GM12873 (cell line): Measurements from ENCODE around the gene SMARCAL1.
A peak's percentile ranks its signal among the peaks of the same experiment; 100 is the strongest.

ENCODE experiments used
- TF ChIP-seq, protein P1 (sequence below): IDR thresholded peaks from 2 replicates; pipeline ENCODE4 v1.5.1; 2012; ENCODE audit warnings: low read depth, mild to moderate bottlenecking, moderate library complexity, low read length, control low read depth; ENCODE audit not compliant: insufficient read depth; ENCODE audit errors: missing control alignments

The SMARCAL1 gene

DNA sequence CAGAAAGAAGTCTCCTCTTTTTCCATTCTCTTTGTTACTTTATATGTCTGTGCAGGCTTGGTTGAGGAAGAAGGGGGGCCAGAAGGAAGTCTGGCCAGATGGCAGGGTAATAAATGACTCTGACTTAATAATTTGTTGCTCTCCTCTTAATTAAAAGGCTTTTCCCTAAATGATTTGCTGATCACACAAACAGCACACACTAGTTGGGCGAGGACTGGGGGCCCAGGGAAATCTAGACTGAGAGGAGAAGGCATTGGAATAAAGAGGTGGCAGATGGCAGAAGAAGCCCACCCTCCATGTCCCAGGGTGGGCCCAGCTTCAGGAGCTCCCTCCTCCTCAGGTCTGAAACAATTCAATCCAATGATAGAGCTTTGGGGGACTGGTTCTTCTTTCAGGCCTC is 12.7 kb upstream of the SMARCAL1 start:
- TF ChIP-seq, protein P1, sequence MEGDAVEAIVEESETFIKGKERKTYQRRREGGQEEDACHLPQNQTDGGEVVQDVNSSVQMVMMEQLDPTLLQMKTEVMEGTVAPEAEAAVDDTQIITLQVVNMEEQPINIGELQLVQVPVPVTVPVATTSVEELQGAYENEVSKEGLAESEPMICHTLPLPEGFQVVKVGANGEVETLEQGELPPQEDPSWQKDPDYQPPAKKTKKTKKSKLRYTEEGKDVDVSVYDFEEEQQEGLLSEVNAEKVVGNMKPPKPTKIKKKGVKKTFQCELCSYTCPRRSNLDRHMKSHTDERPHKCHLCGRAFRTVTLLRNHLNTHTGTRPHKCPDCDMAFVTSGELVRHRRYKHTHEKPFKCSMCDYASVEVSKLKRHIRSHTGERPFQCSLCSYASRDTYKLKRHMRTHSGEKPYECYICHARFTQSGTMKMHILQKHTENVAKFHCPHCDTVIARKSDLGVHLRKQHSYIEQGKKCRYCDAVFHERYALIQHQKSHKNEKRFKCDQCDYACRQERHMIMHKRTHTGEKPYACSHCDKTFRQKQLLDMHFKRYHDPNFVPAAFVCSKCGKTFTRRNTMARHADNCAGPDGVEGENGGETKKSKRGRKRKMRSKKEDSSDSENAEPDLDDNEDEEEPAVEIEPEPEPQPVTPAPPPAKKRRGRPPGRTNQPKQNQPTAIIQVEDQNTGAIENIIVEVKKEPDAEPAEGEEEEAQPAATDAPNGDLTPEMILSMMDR: no peak

DNA sequence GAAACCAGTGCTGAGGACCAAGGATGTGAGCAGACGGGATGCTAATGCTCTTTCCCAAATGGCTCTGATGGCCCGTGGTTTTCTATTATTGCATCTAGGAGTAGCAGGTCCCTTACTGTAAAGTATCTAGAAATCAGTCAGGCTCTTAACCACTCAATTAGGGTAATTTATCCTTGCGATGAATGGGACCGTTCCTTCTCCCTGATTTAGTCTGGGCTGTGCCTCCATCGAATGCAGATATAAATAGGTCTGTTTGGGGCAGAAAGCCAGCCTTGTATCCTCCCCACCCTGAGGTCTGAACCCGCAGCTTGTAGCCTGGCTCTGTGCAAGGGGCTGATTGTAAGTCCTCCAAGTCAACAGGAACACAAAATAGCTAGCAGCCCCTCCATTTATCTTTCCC is 9.5 kb upstream of the SMARCAL1 start:
- TF ChIP-seq, protein P1: no peak

DNA sequence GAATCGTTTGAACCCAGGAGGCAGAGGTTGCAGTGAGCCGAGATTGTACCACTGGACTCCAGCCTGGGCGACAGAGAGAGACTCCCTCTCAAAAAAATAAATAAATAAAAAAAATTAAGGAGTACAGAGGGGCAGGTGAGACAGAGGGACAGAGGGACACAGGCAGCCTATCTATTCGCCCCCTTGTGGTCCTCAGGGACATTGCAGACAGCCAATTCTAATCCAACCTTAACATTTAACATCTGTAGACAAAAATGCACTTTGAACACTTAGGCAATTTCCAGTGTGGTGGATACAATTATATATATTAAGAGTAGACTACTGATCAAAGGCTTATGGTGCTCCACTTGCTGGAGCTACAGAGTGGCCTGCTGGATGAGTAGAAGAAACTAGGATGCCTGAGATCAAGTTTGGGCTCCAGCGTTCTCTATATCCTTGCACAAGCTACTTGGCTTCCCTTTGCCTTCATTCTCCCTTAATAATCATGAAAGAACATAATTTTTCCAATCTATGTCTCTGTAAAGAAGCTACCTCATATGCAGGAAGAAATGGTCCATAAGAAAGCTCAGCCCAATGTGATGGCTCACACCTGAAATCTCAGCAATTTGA is 8.2 kb upstream of the SMARCAL1 start:
- TF ChIP-seq, protein P1: peak; percentile 87

DNA sequence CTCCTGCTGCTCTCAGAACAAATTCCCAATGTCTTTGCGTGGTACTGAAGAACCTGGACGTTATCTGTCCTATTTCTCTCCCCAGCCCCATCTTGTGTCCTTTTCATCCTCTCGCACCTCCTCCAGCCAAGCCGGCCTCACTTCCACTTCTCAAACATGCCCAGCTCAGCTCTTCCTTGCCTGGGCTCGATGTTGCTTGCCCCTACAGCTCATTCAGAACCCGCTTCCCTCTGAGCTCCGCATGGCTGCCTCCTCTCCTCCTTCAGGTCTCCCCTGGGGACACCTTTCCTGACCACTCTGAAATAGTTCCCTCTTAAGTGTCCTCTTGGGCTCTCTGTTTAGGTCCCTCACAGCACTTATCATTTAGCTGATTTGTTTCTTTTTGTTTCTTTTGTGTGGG is 6.7 kb upstream of the SMARCAL1 start:
- TF ChIP-seq, protein P1: no peak

DNA sequence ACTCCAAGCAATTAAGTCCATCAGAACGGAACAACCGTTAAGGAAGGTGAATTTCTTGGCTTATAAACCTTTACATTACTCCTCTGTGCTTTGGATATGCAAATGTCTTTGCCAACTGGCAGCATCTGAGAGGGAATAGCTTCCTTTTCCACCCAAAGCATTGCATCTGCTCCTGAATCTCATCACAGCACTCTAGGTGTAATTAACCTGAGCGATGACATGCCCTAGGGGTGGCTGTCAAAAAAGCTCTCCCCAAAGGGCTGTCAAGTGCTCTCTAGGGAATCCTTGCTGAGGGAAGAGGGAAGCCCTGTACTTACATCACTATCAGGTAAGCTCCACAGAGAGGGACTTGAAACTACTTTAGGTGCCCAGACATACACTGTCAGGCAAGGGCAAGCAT is 5.5 kb upstream of the SMARCAL1 start:
- TF ChIP-seq, protein P1: no peak

DNA sequence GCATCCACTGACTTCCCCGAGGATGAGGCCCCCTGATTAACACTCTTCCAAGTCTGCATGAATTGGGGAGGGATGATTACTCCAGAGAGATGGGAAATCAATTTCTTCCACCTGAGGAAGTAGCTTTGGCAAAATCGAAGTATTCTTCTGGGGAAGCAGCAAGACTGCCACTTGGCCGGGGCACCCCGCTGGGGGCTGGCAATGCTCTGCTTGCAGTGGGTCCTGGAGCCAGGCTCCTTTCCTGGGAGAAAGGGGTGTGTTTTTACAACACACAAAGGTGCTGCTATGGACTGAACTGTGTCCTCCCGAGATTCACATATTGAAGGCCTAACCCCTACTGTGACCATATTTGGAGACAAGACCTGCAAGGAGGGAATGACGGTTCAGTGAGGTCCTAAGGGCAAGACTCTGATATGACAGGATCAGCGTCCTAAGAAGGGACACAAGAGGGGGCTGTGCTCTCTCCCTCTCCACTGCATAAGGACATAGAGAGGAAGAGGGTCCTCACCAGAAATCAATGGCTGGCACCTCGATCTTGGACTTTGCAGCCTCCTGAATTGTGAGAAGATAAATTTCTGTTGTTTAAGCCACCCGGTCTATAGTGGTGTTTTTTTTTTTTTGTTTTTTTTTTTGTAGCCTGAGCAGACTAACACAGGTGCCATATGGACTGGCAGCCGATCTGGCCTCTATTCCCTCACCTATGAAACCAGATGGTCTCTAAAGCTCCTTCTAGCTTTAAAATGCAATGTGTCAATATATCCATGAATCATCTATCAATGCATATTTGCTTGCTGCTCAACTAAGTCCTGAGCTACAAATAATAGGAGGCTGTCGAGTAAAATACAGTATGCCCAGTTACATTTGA is 3.6 kb upstream of the SMARCAL1 start:
- TF ChIP-seq, protein P1: no peak

DNA sequence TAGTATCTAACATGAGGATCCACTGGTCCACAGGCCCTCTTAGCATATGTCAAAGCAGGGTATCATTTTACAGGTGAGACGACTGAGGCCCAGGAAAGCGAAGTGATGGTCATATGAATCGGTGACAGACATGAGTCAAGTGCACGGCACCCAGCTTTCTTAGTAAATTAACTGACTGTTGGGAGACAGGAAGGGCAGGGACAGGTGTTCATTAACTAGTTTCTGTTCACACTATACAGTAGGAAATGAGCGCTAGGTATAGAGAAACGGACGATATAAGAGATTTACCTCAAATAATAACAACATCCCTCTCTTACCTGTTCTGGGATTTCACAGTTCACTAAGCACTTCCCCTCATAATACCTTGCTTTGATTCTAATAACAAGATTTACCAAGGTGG is 1.7 kb upstream of the SMARCAL1 start:
- TF ChIP-seq, protein P1: no peak
